Measurements from ENCODE around the gene MRPS23.

GRCh38 chr17:57853695-57854094 is 3.9 kb upstream of the MRPS23 start:
- TF ChIP-seq CTCF (conservative IDR thresholded peaks at IDR 0.05; ENCODE audit: low read depth, low read length), result no peak
- no peak for TF ChIP-seq EZH2 (IDR thresholded peaks at IDR 0.05; ENCODE audit: low read length, unreplicated experiment)
- TF ChIP-seq EZH2phosphoT487 (IDR thresholded peaks at IDR 0.05; ENCODE audit: borderline replicate concordance, low read length), result no peak
